Liver (tissue), 9 donors: ENCODE measurements around the gene C14orf132. TPM values are rescaled to one million over a fixed set of nuclear protein-coding genes. Genes with fewer than 3 reads are reported as not detected.

ENCODE experiments used
- DNase-seq: peaks from one replicate; pipeline ENCODE4 v3.0.0-alpha.2; 2017; ENCODE audit warnings: low spot score
- H3K27ac ChIP-seq, 2 donors: one replicate each; pipeline ENCODE4 v1.7.0; 2013; ENCODE audit warnings: inconsistent platforms in 2 of 2, low read length in 2 of 2, control low read depth in 1 of 2, low read depth in 1 of 2, mild to moderate bottlenecking in 1 of 2
- H3K27me3 ChIP-seq, 4 donors: one replicate each; pipeline versions ENCODE4 v1.6.1 to v1.7.0; 2013; ENCODE audit warnings: low read length in 3 of 4, inconsistent platforms in 1 of 4, mild to moderate bottlenecking in 1 of 4, moderate library complexity in 1 of 4; ENCODE audit not compliant: control insufficient read depth in 4 of 4, insufficient read depth in 4 of 4
- H3K36me3 ChIP-seq, 4 donors: one replicate each; pipeline versions ENCODE4 v1.6.1 to v1.7.0; 2013; ENCODE audit warnings: low read length in 3 of 4, mild to moderate bottlenecking in 3 of 4, low read depth in 1 of 4, moderate library complexity in 1 of 4; ENCODE audit not compliant: control insufficient read depth in 4 of 4, insufficient read depth in 3 of 4
- H3K4me1 ChIP-seq, 4 donors: one replicate each; pipeline versions ENCODE4 v1.6.1 to v1.7.0; 2013; ENCODE audit warnings: low read length in 3 of 4, mild to moderate bottlenecking in 3 of 4, moderate library complexity in 1 of 4; ENCODE audit not compliant: control insufficient read depth in 4 of 4, insufficient read depth in 4 of 4
- H3K4me3 ChIP-seq, 3 donors: one replicate each; pipeline versions ENCODE4 v1.6.1 to v1.7.0; 2013; ENCODE audit warnings: low read length in 3 of 3, control low read depth in 1 of 3, low read depth in 1 of 3, mild to moderate bottlenecking in 1 of 3
- H3K9ac ChIP-seq, 2 donors: one replicate each; pipeline ENCODE4 v1.7.0; 2013; ENCODE audit warnings: low read length in 2 of 2, mild to moderate bottlenecking in 2 of 2, moderate library complexity in 2 of 2, control low read depth in 1 of 2, low read depth in 1 of 2
- H3K9me3 ChIP-seq, 4 donors: one replicate each; pipeline versions ENCODE4 v1.6.1 to v1.7.0; 2013; ENCODE audit warnings: low read length in 3 of 4; ENCODE audit not compliant: control insufficient read depth in 4 of 4
- ATF3 ChIP-seq: IDR thresholded peaks from 2 replicates; pipeline ENCODE4 v1.6.1; 2016; ENCODE audit warnings: antibody characterized with exemption
- CTCF ChIP-seq: fragments of 150-350 bp; IDR thresholded peaks from 2 replicates; pipeline ENCODE4 v1.5.1; 2017; ENCODE audit warnings: improper control_type of control experiment, low read depth, low read length; ENCODE audit not compliant: missing input control
- EGR1 ChIP-seq, 2 donors: IDR thresholded peaks; 2 replicates each; pipeline ENCODE4 v1.6.1; 2016 to 2018; ENCODE audit warnings: antibody characterized with exemption in 2 of 2, low read depth in 2 of 2
- FOXA1 ChIP-seq: IDR thresholded peaks from 2 replicates; pipeline ENCODE4 v1.6.1; 2016; ENCODE audit warnings: antibody characterized with exemption
- FOXA2 ChIP-seq: IDR thresholded peaks from 2 replicates; pipeline ENCODE4 v1.6.1; 2016; ENCODE audit warnings: antibody characterized with exemption
- GABPA ChIP-seq, 2 donors: IDR thresholded peaks in 1 of 2; conservative IDR thresholded peaks in 1 of 2; 2 replicates each; pipeline ENCODE4 v1.6.1; 2016; ENCODE audit warnings: antibody characterized with exemption in 2 of 2, mild to moderate bottlenecking in 1 of 2, moderate library complexity in 1 of 2
- HNF4A ChIP-seq, 2 donors: conservative IDR thresholded peaks; 2 replicates each; pipeline ENCODE4 v1.6.1; 2016; ENCODE audit warnings: antibody characterized with exemption in 2 of 2, mild to moderate bottlenecking in 2 of 2
- HNF4G ChIP-seq: IDR thresholded peaks from 2 replicates; pipeline ENCODE4 v1.6.1; 2016; ENCODE audit warnings: antibody characterized with exemption
- JUND ChIP-seq, 2 donors: IDR thresholded peaks; 2 replicates each; pipeline ENCODE4 v1.6.1; 2016; ENCODE audit warnings: antibody characterized with exemption in 2 of 2
- RAD21 ChIP-seq, 2 donors: IDR thresholded peaks; 2 replicates each; pipeline ENCODE4 v1.6.1; 2016; ENCODE audit warnings: antibody characterized with exemption in 2 of 2, mild to moderate bottlenecking in 2 of 2
- REST ChIP-seq: IDR thresholded peaks from 2 replicates; pipeline ENCODE4 v1.6.1; 2016; ENCODE audit warnings: antibody characterized with exemption, mild to moderate bottlenecking
- RXRA ChIP-seq, 2 donors: IDR thresholded peaks; 2 replicates each; pipeline ENCODE4 v1.6.1; 2017 to 2018; ENCODE audit warnings: antibody characterized with exemption in 2 of 2, mild to moderate bottlenecking in 1 of 2
- TAF1 ChIP-seq: conservative IDR thresholded peaks from 2 replicates; pipeline ENCODE4 v1.6.1; 2016; ENCODE audit warnings: antibody characterized with exemption, mild to moderate bottlenecking
- WGBS: extraction: QIAGEN DNeasy Blood & Tissue Kit; methylation state at CpG from one replicate; pipeline ENCODE4 v1.1.7; 2013; 5-methylcytosine and 5-hydroxymethylcytosine counted together
- polyA plus RNA-seq, 2 donors: library from polyadenylated mRNA; stranded (reverse) in 1 of 2; unstranded in 1 of 2; fragments of 200-250 nt in 1 of 2; fragments of >200 nt in 1 of 2; fragmentation: Nextera tagmentation in 1 of 2; extraction: Ambion mirVana in 1 of 2; gene quantifications; one replicate each; pipeline versions ENCODE4 v1.2.1 to v1.2.3, GENCODE V29; 2013 to 2015
- total RNA-seq, 2 donors: library from RNA; depleted of rRNA; stranded (reverse); fragments of >200 nt; gene quantifications; one replicate each; pipeline ENCODE4 v1.2.3, GENCODE V29; 2014
- donor health status: healthy.
- donor health status: healthy.
- donor health status: healthy.
- donor health status: healthy.
- donor health status: healthy.

C14orf132 gene
- total and polyA plus RNA-seq, 4 donors = 1.8 to 3.0 (median 2.1) TPM

GRCh38 chr14:96120392-96120791, 81.2 kb downstream of the C14orf132 start:
- H3K4me3 ChIP-seq = no peak overlapping the region
- H3K36me3 ChIP-seq = no peaks in the 10 kb centered on the region
- no peak for DNase-seq
- no peaks in the 10 kb centered on the region for H3K27me3 ChIP-seq
- H3K9me3 ChIP-seq = no peaks in the 10 kb centered on the region
- 81% methylated on average over 3 of the region's 3 CpGs for WGBS
- H3K4me1 ChIP-seq = no peaks in the 10 kb centered on the region
- TF ChIP-seq RAD21 (IDR thresholded peaks at IDR 0.05) (no peak), ATF3 (no peak), JUND (IDR thresholded peaks at IDR 0.05) (no peak), TAF1 (no peak), RXRA (IDR thresholded peaks at IDR 0.05) (no peak)
- H3K9ac ChIP-seq = no peak overlapping the region
- no peak overlapping the region for H3K27ac ChIP-seq

GRCh38 chr14:96120941-96121340, 81.8 kb downstream of the C14orf132 start:
- no peaks in the 10 kb centered on the region for H3K4me1 ChIP-seq
- H3K9me3 ChIP-seq = no peaks in the 10 kb centered on the region
- H3K9ac ChIP-seq = no peak overlapping the region
- H3K27me3 ChIP-seq = no peaks in the 10 kb centered on the region
- TF ChIP-seq HNF4A (conservative IDR thresholded peaks at IDR 0.05) (no peak), REST (no peak), FOXA2 (no peak), CTCF (no peak), ATF3 (no peak), GABPA (IDR thresholded peaks at IDR 0.05 in 1 of 2, conservative IDR thresholded peaks at IDR 0.05 in 1 of 2) (no peak), RAD21 (IDR thresholded peaks at IDR 0.05) (no peak), HNF4G (no peak), EGR1 (IDR thresholded peaks at IDR 0.05; ENCODE audit: low read depth in 2 of 2) (no peak), FOXA1 (no peak), RXRA (IDR thresholded peaks at IDR 0.05) (no peak)
- H3K27ac ChIP-seq = no peak overlapping the region
- 83% methylated on average over 4 of the region's 4 CpGs for WGBS
- no peak for DNase-seq
- no peaks in the 10 kb centered on the region for H3K36me3 ChIP-seq
- no peak overlapping the region for H3K4me3 ChIP-seq
